Measurements from ENCODE around the gene CAPNS1. TPM values are rescaled to one million over a fixed set of nuclear protein-coding genes. Genes with fewer than 3 reads are reported as not detected.

The CAPNS1 gene
- total and polyA plus RNA-seq, 2 of the 13 experiments (the other 11 are each of a cell fraction or from before 2014, with no cell fraction given) = 322 to 526 TPM

DNA sequence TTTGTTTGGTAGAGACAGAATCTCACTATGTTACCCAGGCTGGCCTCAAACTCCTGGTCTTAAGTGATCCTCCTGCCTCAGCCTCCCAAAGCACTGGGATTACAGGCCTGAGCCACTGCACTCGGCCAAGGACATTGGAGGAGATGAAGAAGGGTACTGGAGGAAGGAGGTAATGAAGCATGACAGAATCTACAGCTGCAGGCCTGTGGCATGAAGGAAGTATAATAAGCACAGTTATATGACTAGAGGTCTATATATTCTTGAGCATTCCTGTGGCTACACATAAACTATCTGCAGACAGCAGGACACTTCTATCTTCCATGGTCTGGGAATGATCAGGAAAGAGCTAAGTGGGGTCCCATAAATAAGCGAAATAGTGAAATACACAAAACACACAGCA, 56.4 kb downstream of the CAPNS1 start:
- Histone ChIP-seq H3K27ac (ENCODE audit: extremely low read length, insufficient read depth, low read length) (no peak overlapping the region), H3K9ac (ENCODE audit: insufficient read depth, low read depth, low read length) (no peak overlapping the region), H3K4me1 (ENCODE audit: insufficient read depth, low read length) (no peaks in the 10 kb centered on the region), H3K4me2 (ENCODE audit: low read depth, low read length) (no peak overlapping the region), H3K36me3 (replicated peaks in 1 of 2; ENCODE audit: control insufficient read depth in 1 of 2, insufficient read depth in 2 of 2, low read length in 2 of 2) (peaks cover 2 to 18% of the 10 kb centered on the region in 2 experiments; a peak in 3 of 5 replicates), H3K27me3 (ENCODE audit: control insufficient read depth in 1 of 2, insufficient read depth in 2 of 2, low read length in 2 of 2) (no peaks in the 10 kb centered on the region), H2AFZ (ENCODE audit: low read length) (no peak overlapping the region), H3K79me2 (ENCODE audit: insufficient read depth, low read length) (no peaks in the 10 kb centered on the region), H4K20me1 (ENCODE audit: insufficient read depth, low read length) (no peaks in the 10 kb centered on the region), H3K4me3 (replicated peaks in 1 of 3; ENCODE audit: insufficient read depth in 1 of 3, low read depth in 2 of 3, low read length in 3 of 3) (no peak overlapping the region), H3K9me3 (ENCODE audit: low read length) (no peaks in the 10 kb centered on the region)
- in situ Hi-C loops (cut with HindIII; ENCODE audit: extremely low pct_ligation_motif_present, low pct_unique_long_range_greater_than_20kb) = no loop called here
- ChIA-PET POLR2A (interaction anchor here (0.7 kb wide), 1 partner anchor 293 kb away, joined by 3 read pairs; the partner anchor contains the start of gene ZNF566), CTCF (ENCODE audit: low intra/inter-chr PET ratio, low total read pairs) (no interaction called here)
- ATAC-seq (no peak), DNase-seq (ENCODE audit: low spot score) (no peak), FAIRE-seq (no peak)
- BruUV-seq (replicated peaks) = no TSS peak
- TF ChIP-seq ZNF530 (CRISPR knock-in tag; IDR thresholded peaks at IDR 0.05; ENCODE audit: low read depth) (no peak), HCFC1 (IDR thresholded peaks at IDR 0.05; ENCODE audit: low read depth, low read length) (no peak), ZBTB7A (CRISPR knock-in tag; IDR thresholded peaks at IDR 0.05) (no peak), NCOA5 (CRISPR knock-in tag; IDR thresholded peaks at IDR 0.05) (no peak), ZNF292 (CRISPR knock-in tag; IDR thresholded peaks at IDR 0.05; ENCODE audit: borderline replicate concordance, low read depth) (no peak), ZSCAN9 (CRISPR knock-in tag; IDR thresholded peaks at IDR 0.05; ENCODE audit: borderline replicate concordance) (no peak), ZNF724P (CRISPR knock-in tag; IDR thresholded peaks at IDR 0.05; ENCODE audit: borderline replicate concordance) (no peak), MAZ (IDR thresholded peaks at IDR 0.05; ENCODE audit: borderline replicate concordance, low read depth, low read length) (no peak), MAZ (CRISPR knock-in tag; IDR thresholded peaks at IDR 0.05; ENCODE audit: low read depth) (no peak), FOXO1 (CRISPR knock-in tag; IDR thresholded peaks at IDR 0.05) (no peak), ZNF354B (CRISPR knock-in tag; IDR thresholded peaks at IDR 0.05) (no peak)
- TF ChIP-seq, protein P1, sequence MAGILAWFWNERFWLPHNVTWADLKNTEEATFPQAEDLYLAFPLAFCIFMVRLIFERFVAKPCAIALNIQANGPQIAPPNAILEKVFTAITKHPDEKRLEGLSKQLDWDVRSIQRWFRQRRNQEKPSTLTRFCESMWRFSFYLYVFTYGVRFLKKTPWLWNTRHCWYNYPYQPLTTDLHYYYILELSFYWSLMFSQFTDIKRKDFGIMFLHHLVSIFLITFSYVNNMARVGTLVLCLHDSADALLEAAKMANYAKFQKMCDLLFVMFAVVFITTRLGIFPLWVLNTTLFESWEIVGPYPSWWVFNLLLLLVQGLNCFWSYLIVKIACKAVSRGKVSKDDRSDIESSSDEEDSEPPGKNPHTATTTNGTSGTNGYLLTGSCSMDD (CRISPR knock-in tag; IDR thresholded peaks at IDR 0.05) = no peak
- TF ChIP-seq, protein P2, sequence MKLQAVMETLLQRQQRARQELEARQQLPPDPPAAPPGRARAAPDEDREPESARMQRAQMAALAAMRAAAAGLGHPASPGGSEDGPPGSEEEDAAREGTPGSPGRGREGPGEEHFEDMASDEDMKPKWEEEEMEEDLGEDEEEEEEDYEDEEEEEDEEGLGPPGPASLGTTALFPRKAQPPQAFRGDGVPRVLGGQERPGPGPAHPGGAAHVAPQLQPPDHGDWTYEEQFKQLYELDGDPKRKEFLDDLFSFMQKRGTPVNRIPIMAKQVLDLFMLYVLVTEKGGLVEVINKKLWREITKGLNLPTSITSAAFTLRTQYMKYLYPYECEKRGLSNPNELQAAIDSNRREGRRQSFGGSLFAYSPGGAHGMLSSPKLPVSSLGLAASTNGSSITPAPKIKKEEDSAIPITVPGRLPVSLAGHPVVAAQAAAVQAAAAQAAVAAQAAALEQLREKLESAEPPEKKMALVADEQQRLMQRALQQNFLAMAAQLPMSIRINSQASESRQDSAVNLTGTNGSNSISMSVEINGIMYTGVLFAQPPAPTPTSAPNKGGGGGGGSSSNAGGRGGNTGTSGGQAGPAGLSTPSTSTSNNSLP (IDR thresholded peaks at IDR 0.05; ENCODE audit: low read depth, low read length) = no peak
- TF ChIP-seq, protein P3, sequence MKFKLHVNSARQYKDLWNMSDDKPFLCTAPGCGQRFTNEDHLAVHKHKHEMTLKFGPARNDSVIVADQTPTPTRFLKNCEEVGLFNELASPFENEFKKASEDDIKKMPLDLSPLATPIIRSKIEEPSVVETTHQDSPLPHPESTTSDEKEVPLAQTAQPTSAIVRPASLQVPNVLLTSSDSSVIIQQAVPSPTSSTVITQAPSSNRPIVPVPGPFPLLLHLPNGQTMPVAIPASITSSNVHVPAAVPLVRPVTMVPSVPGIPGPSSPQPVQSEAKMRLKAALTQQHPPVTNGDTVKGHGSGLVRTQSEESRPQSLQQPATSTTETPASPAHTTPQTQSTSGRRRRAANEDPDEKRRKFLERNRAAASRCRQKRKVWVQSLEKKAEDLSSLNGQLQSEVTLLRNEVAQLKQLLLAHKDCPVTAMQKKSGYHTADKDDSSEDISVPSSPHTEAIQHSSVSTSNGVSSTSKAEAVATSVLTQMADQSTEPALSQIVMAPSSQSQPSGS (CRISPR knock-in tag; IDR thresholded peaks at IDR 0.05) = no peak
- intact Hi-C loops (cut with micrococcal nuclease; ENCODE audit: unreplicated experiment) = no loop called here
- 100% methylated on average over 2 of the region's 2 CpGs for WGBS (ENCODE audit: low lambda C conversion rate)

Measured in HepG2 (cell line).